GM12873 (cell line): Measurements from ENCODE around the gene FAM161A.
A peak's percentile ranks its signal among the peaks of the same experiment; 100 is the strongest.

ENCODE experiments used
- TF ChIP-seq, protein P1 (sequence below): IDR thresholded peaks from 2 replicates; pipeline ENCODE4 v1.5.1; 2012; ENCODE audit warnings: low read depth, mild to moderate bottlenecking, moderate library complexity, low read length, control low read depth; ENCODE audit not compliant: insufficient read depth; ENCODE audit errors: missing control alignments

FAM161A gene

DNA sequence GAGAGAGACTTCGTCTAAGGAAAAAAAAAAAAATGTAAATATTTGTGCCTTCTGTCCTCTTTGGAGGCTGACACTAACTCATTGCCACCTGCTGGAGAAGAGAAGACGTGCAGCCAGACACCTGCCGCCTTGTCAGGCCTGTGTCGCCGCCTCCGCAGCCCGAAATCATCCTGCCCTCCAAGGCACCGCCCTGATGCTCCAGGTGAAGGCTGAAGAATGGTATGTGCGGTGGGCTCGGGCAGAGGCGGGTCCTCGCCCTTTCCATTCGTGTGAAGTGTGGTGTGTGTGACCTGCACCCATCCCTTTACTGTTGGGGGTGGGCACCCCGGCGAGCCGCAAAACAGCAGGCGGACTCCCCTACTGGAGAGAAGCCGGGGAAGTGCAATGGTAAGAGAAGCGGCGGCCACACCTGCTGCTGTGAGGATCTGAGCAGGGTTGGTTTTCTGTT is 60.4 kb downstream of the FAM161A start:
- TF ChIP-seq, protein P1, sequence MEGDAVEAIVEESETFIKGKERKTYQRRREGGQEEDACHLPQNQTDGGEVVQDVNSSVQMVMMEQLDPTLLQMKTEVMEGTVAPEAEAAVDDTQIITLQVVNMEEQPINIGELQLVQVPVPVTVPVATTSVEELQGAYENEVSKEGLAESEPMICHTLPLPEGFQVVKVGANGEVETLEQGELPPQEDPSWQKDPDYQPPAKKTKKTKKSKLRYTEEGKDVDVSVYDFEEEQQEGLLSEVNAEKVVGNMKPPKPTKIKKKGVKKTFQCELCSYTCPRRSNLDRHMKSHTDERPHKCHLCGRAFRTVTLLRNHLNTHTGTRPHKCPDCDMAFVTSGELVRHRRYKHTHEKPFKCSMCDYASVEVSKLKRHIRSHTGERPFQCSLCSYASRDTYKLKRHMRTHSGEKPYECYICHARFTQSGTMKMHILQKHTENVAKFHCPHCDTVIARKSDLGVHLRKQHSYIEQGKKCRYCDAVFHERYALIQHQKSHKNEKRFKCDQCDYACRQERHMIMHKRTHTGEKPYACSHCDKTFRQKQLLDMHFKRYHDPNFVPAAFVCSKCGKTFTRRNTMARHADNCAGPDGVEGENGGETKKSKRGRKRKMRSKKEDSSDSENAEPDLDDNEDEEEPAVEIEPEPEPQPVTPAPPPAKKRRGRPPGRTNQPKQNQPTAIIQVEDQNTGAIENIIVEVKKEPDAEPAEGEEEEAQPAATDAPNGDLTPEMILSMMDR: peak; percentile 76

DNA sequence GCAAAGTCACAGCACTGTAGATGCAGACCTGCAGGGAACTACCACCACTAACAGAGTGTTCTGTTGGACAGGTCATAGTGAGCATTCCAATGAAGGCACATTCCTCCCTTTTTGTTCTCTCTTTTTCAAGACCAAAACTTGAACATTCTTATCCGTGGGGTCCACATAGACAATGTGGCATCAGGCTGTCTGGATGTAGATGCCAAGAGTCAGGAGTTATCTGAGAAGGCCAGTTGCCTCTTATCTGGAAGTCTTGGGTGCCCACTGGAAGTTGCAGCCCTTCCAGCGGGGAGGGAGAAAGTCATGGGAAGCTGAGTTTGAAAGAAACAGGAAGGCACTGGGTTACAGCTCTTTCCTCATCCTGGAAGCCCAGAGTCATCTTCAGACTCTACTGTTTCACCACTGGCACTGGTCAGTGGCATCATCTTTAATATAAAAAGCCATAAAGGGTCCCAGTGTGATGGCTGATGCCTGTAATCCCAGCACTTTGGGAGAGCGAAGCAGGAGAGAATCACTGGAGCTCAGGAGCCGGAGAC is 61.4 kb downstream of the FAM161A start:
- TF ChIP-seq, protein P1: no peak

DNA sequence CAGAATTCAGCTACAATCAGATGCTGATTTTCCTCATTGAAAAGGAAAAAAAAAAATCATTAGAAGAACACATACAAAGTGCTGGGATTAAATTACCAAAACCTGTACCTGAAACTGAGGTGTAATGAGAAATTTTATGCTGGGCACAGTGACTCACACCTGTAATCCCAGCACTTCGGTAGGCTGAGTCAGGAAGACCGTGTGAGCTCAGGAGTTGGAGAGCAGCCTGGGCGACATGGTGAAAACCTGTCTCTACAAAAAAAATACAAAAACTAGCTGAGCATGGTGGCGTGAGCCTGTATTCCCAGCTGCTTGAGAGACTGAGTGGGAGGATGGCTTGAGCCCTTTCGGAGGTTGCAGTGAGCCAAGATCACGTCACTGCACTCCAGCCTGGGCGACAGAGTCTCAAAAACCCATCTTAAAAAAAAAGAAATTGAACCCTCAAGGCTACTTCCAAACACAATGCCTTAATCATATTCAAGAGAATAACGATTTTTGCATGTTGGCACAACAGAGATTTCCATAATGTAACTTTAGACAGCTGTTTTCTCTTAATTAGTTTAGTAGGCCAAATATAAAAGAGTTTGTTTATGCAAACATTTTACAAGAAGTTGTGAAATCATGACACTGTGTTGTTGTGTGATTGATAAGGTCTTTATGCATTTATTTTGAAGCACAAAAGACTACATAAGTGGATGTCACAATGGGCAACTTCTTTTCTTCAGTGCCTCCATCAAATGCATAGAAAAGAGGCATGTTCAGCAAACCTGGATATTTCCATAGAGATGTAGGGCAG is 63.9 kb downstream of the FAM161A start:
- TF ChIP-seq, protein P1: no peak

DNA sequence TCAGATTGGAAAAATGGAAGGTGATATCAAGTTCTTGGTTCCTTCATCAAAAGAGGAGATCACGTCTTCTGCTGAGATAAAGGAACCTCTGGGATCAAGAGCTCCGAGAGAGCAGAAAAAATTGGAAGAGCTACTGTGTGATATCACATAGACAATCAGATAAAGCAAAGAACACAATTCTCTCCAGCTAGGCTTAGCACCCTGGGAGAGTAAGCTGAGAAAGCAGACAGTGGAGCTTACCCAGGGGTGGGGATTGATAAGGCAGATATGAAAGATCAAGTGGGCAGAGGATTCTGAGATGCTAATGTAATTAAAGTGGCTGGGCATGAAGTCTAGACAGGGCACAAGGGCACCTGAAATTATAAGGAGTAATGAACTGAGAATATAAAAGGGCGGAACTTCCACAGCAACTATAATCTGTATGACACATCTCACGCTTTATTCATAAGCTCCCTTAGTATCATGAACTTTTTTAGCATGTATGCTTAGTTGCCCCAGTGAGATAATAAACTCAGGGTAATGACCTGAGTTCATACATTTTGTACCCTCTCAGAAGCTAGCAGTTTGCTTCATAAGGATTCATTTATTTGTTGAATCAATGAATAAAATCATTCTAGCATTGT is 65.8 kb downstream of the FAM161A start:
- TF ChIP-seq, protein P1: no peak

DNA sequence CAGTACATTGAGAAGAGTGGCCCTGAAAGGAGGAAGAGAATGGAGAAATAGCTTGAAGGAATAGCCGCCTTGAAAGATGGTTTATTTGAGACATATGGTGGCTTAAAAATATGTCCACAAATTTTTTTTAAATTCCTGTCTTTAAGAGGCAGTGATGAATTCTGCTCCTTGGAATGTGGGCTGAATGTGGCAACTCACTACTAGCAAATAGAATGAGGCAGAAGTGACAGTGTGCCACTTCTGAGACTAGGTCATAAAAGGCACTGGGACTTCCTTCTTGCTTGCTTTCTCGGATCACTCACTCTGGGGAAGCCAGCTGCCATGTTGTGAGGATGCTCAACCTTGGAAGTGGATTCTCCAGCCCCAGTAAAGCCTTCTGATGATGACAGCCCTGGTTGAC is 67.0 kb downstream of the FAM161A start:
- TF ChIP-seq, protein P1: no peak

DNA sequence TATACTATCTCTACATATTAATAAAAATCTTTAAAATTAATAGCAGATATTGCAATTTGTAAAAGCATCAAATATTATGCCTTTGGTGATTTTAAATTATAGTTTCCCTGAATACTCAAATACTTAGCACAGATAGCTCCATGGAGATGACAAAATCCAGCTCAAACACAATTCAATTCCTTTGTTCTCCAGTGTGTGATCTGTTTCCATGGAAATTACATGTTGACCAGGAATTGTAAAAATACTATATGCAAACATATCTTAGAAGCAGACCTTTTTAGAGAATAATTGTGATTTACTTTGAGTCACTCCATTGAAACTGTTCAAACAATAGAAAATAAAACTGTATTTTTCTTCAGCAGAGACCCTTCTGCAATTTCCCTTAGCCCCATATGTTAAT is 68.3 kb downstream of the FAM161A start:
- TF ChIP-seq, protein P1: no peak

DNA sequence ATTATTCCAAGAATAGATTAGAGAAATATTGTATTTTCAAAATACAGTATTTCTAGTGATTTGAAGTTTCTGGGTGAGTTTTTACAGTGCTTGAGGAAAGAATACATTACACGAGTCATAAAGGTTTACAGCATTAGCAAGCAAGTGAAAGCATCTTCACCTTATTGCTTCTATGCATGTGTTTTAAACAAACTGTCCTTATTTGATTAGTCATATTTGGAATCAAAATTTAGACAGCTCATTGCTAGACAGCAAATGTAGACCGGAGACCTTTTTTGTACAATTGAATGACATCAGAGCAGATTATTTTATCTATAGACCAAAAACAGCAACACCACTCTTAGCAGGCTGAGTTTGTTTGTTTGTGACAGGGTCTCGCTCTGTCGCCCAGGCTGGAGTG is 69.2 kb downstream of the FAM161A start:
- TF ChIP-seq, protein P1: no peak
